Measurements from ENCODE around the gene HYOU1. TPM values are rescaled to one million over a fixed set of nuclear protein-coding genes. Genes with fewer than 3 reads are reported as not detected.
A peak's percentile ranks its signal among the peaks of the same experiment; 100 is the strongest.

Gene HYOU1
- total and polyA plus RNA-seq, 2 experiments from 2014 or later, result 48.2 to 229 TPM

DNA sequence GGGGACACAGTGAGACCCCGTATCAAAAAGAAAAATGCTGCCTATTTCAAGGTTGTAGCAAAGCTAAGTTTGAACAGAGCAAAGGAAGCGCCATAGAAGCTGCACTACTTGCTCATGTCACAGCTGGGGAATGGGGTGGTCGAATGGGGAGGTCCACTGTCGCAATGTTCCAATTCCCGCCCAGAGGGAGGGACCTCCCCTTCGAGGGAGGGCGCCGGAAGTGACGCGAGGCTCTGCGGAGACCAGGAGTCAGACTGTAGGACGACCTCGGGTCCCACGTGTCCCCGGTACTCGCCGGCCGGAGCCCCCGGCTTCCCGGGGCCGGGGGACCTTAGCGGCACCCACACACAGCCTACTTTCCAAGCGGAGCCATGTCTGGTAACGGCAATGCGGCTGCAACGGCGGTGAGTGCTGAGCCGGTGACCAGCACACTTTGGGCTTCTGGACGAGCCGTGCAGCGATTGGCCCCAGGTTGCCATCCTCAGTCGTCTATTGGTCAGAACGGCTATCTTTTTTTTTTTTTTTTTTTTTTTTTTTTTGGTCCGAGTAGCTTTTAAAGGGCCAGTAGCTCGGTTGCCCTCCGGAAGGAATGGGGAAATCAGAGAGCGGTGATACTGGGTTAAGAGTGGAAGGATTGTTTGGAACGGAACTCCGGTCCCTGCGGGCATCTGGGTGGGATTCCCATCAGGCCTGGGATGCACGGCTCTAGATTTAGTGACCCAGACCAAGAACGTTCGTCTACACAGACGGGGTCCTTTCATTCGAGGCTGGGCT is 27.8 kb upstream of the HYOU1 start, which contains the start of gene HMBS:
HMBS (plus strand) TSS at position 219 of the 774 bp plus-strand sequence; CDS start at position 372, 153 bp downstream.
- Histone ChIP-seq H3K4me1 (ENCODE audit: insufficient read depth) (peaks cover 4% of the 10 kb centered on the region; the same call in 1 of the 2 replicates), H3K4me3 (peak within 1 kb of the TSS; percentile 55), H3K79me2 (replicated peaks; ENCODE audit: insufficient read depth) (peaks cover 15% of the 10 kb centered on the region), H3K27me3 (ENCODE audit: insufficient read depth) (no peaks in the 10 kb centered on the region), H3K4me2 (peak within 1 kb of the TSS; percentile 89), H3F3A (replicated peaks; ENCODE audit: low read depth) (peaks cover 3% of the 10 kb centered on the region; the same call in 1 of the 2 replicates), H4K20me1 (replicated peaks; ENCODE audit: insufficient read depth) (no peaks in the 10 kb centered on the region; the same call in 1 of the 2 replicates), H3K9me2 (ENCODE audit: insufficient read depth) (no peaks in the 10 kb centered on the region), H3K27ac (ENCODE audit: low read depth) (peak within 1 kb of the TSS; percentile 71), H3K36me3 (ENCODE audit: insufficient read depth) (no peaks in the 10 kb centered on the region; the same call in 1 of the 2 replicates), H2AFZ (peak within 1 kb of the TSS; percentile 19)
- H3K27ac Mint-ChIP-seq, result peak within 1 kb of the TSS; percentile 98
- ATAC-seq (peak; percentile 93), DNase-seq (ENCODE audit: low spot score) (peak; percentile 96)
- H3K36me3 Mint-ChIP-seq (ENCODE audit: low read depth), result peaks cover 31% of the 10 kb centered on the region
- H3K4me3 Mint-ChIP-seq, result peak within 1 kb of the TSS; percentile 100
- H3K9me3 Mint-ChIP-seq, result no peaks in the 10 kb centered on the region; the same call in 2 of the 3 replicates
- H3K4me1 Mint-ChIP-seq, result peaks cover 2% of the 10 kb centered on the region; the same call in 1 of the 3 replicates
- no peak for TF ChIP-seq EZH2 (IDR thresholded peaks at IDR 0.05; ENCODE audit: low read depth, unreplicated experiment)
- TF ChIP-seq ZNF331 (CRISPR knock-in tag; IDR thresholded peaks at IDR 0.05; ENCODE audit: low read depth), result peak; percentile 28; the same call in 1 of the 2 replicates
- peak; percentile 92 for TF ChIP-seq CREB1 (CRISPR knock-in tag; IDR thresholded peaks at IDR 0.05; ENCODE audit: low read depth)
- peak; percentile 93 for TF ChIP-seq POLR2AphosphoS5 (IDR thresholded peaks at IDR 0.05; ENCODE audit: low read depth)
- peaks cover 5% of the 10 kb centered on the region for H3K27me3 Mint-ChIP-seq (ENCODE audit: insufficient read depth, low read depth, poor library complexity)

DNA sequence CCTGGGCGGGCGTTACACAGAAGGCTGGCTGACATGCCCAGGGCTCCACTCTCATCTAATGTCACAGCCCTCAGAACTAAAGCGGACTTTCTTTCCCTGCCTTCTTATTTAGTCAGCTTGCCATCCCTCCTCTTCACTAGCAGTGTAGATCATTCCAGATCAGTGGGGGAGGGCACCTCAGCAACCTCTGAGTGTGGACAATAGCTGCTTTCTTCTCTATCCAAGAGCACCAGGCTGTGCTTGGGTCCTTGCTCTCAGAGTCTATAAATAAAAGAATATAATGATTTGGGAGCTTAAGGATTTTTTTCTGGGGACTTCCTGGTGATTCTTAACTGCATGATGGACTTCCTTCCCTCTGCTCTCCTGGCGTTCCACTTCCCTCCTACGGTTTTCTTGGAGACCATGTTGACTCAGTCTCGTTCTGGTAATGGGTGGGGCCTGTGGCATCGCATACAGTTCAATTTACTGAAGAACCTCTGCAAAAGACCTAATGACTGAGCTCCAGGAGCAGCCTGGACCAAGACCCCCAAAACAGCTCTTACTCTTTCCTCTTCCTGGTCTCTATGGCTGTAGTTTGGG is 24.8 kb upstream of the HYOU1 start:
- no peaks in the 10 kb centered on the region for H3K27me3 ChIP-seq (ENCODE audit: insufficient read depth)
- no peaks in the 10 kb centered on the region for H3K9me2 ChIP-seq (ENCODE audit: insufficient read depth)
- peaks cover 6% of the 10 kb centered on the region; the same call in 1 of the 2 replicates for H3F3A ChIP-seq (replicated peaks; ENCODE audit: low read depth)
- H3K4me1 Mint-ChIP-seq, result peaks cover 2% of the 10 kb centered on the region; the same call in 1 of the 3 replicates
- peaks cover 4% of the 10 kb centered on the region; the same call in 1 of the 2 replicates for H3K4me1 ChIP-seq (ENCODE audit: insufficient read depth)
- peaks cover 3% of the 10 kb centered on the region for H3K27me3 Mint-ChIP-seq (ENCODE audit: insufficient read depth, low read depth, poor library complexity)
- no peak for ATAC-seq
- H3K4me3 ChIP-seq, result no peak overlapping the region
- no peak overlapping the region for H3K4me3 Mint-ChIP-seq
- TF ChIP-seq, protein P1, sequence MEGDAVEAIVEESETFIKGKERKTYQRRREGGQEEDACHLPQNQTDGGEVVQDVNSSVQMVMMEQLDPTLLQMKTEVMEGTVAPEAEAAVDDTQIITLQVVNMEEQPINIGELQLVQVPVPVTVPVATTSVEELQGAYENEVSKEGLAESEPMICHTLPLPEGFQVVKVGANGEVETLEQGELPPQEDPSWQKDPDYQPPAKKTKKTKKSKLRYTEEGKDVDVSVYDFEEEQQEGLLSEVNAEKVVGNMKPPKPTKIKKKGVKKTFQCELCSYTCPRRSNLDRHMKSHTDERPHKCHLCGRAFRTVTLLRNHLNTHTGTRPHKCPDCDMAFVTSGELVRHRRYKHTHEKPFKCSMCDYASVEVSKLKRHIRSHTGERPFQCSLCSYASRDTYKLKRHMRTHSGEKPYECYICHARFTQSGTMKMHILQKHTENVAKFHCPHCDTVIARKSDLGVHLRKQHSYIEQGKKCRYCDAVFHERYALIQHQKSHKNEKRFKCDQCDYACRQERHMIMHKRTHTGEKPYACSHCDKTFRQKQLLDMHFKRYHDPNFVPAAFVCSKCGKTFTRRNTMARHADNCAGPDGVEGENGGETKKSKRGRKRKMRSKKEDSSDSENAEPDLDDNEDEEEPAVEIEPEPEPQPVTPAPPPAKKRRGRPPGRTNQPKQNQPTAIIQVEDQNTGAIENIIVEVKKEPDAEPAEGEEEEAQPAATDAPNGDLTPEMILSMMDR (conservative IDR thresholded peaks at IDR 0.05; ENCODE audit: low read depth in 2 of 2), result no peak
- no peak for TF ChIP-seq EZH2 (IDR thresholded peaks at IDR 0.05; ENCODE audit: low read depth, unreplicated experiment)
- TF ChIP-seq STAT1 (IDR thresholded peaks at IDR 0.05; ENCODE audit: unreplicated experiment), result no peak
- TF ChIP-seq CREB1 (CRISPR knock-in tag; IDR thresholded peaks at IDR 0.05; ENCODE audit: low read depth), result no peak
- no peak for TF ChIP-seq POLR2AphosphoS5 (IDR thresholded peaks at IDR 0.05; ENCODE audit: low read depth)
- H3K36me3 ChIP-seq (ENCODE audit: insufficient read depth), result peaks cover 11% of the 10 kb centered on the region; the same call in 1 of the 2 replicates
- DNase-seq (ENCODE audit: low spot score), result no peak
- H3K27ac Mint-ChIP-seq, result no peak overlapping the region
- H3K79me2 ChIP-seq (replicated peaks; ENCODE audit: insufficient read depth), result peaks cover 12% of the 10 kb centered on the region
- no peaks in the 10 kb centered on the region; the same call in 1 of the 2 replicates for H4K20me1 ChIP-seq (replicated peaks; ENCODE audit: insufficient read depth)
- peaks cover 51% of the 10 kb centered on the region for H3K36me3 Mint-ChIP-seq (ENCODE audit: low read depth)
- no peak overlapping the region for H3K4me2 ChIP-seq
- no peak overlapping the region for H3K27ac ChIP-seq (ENCODE audit: low read depth)
- no peaks in the 10 kb centered on the region; the same call in 2 of the 3 replicates for H3K9me3 Mint-ChIP-seq
- no peak overlapping the region for H2AFZ ChIP-seq
